B cell (primary cell): Measurements from ENCODE around the gene TMOD1.

ENCODE experiments used
- CTCF ChIP-seq: fragments of 200-600 bp; IDR thresholded peaks from one replicate; pipeline ENCODE4 v1.8.0; 2022; ENCODE audit warnings: antibody characterized with exemption, mild to moderate bottlenecking
- EZH2 ChIP-seq: IDR thresholded peaks from 2 replicates; pipeline ENCODE4 v1.6.1; 2012; ENCODE audit warnings: borderline replicate concordance, low read depth, mild to moderate bottlenecking, moderate library complexity, low read length; ENCODE audit not compliant: insufficient read depth, poor library complexity, severe bottlenecking

GRCh38 chr9:97535771-97536170, 34.3 kb downstream of the TMOD1 start:
- TF ChIP-seq CTCF (no peak), EZH2 (no peak)
